Fibroblast of mammary gland (primary cell): Measurements from ENCODE around the gene C2CD5.

Experiments used
- DNase-seq: peaks from one replicate; pipeline ENCODE4 v3.0.0-alpha.2; 2010; ENCODE audit warnings: low read depth
- H3K4me3 ChIP-seq: 2 replicates; pipeline ENCODE4 v1.5.1; 2011; ENCODE audit warnings: low read depth, mild to moderate bottlenecking, low read length, moderate library complexity; ENCODE audit not compliant: control insufficient read depth
- CTCF ChIP-seq: conservative IDR thresholded peaks from 2 replicates; pipeline ENCODE4 v1.5.1; 2011; ENCODE audit warnings: low read depth, low read length, inconsistent platforms; ENCODE audit not compliant: control insufficient read depth, insufficient read depth

The C2CD5 gene

GRCh38 chr12:22545255-22545654, 913 bp upstream of the C2CD5 start:
- no peak for DNase-seq
- H3K4me3 ChIP-seq: no peak overlapping the region
- TF ChIP-seq CTCF: no peak

GRCh38 chr12:22543246-22544037, 900 bp downstream of the C2CD5 start:
- DNase-seq: peak; percentile 22
- TF ChIP-seq CTCF: no peak
- peak overlapping the region; percentile 93 for H3K4me3 ChIP-seq

GRCh38 chr12:22541496-22542155, 2.7 kb downstream of the C2CD5 start:
- no peak overlapping the region for H3K4me3 ChIP-seq
- TF ChIP-seq CTCF: no peak
- no peak for DNase-seq

- TF ChIP-seq CTCF: no peak
- no peak for DNase-seq
- H3K4me3 ChIP-seq: no peak overlapping the region
These were observed 5.3 kb downstream of the C2CD5 start for GRCh38 chr12:22539055-22539454.

- peak; percentile 40 for DNase-seq
- no peak overlapping the region for H3K4me3 ChIP-seq
- no peak for TF ChIP-seq CTCF
These were observed 6.0 kb downstream of the C2CD5 start for GRCh38 chr12:22538311-22538710.

GRCh38 chr12:22536971-22537544, 7.3 kb downstream of the C2CD5 start:
- no peak for DNase-seq
- TF ChIP-seq CTCF: no peak
- H3K4me3 ChIP-seq: no peak overlapping the region
